Ramos (cell line): Measurements from ENCODE around the gene FOXP1.

Experiments
- in situ Hi-C: fragments of 300-500 bp; cut with MboI; formaldehyde crosslinking; loops from one replicate; pipeline ENCODE4 v1.14.3; 2022; ENCODE audit warnings: low sequenced_read_pairs; ENCODE audit not compliant: unreplicated experiment

FOXP1 gene

GRCh38 chr3:71064956-71065763 is 518.4 kb downstream of the FOXP1 start:
- in situ Hi-C loops = no loop called here

- in situ Hi-C loops = no loop called here
Measured at GRCh38 chr3:71064291-71064955, 519.1 kb downstream of the FOXP1 start.

- in situ Hi-C loops = no loop called here
Measured at GRCh38 chr3:71063773-71064290, 519.7 kb downstream of the FOXP1 start.

DNA sequence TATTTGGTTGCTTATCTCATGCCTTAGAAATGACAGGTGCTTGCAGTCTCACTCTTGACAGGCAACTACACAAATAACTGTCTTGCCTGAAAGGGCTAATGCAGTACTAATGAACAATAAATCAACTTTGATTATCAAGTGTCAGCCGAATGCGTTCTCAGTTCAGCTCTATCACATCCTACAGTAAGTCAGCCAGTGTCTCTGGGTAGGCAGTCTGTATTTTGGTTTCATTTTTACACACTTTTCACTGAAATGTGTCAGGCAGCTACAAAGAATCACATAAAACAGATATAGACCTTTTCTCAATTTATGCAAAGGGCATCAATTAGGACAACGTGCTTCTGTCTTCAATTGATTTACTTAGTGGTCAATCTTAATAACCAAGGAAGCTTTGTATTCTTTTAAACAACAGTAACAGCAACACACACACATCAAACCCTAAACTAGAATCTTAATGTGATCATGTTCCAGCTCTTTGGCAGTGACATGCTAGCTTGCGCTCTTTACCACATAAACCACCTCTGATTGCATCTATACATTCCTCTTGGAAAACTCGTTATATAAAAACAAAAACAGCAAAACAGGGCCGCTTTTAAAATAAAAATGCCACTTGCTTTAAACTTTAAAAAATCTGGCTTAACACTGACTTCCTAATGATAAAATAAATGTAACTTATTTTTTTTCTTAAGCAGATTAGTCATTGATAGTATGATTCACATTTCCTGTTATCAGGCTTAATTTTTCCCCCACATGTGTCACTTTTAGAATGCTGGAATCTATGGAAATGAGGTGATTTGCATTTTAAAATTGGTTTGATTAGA is 520.4 kb downstream of the FOXP1 start:
- in situ Hi-C loops = no loop called here

DNA sequence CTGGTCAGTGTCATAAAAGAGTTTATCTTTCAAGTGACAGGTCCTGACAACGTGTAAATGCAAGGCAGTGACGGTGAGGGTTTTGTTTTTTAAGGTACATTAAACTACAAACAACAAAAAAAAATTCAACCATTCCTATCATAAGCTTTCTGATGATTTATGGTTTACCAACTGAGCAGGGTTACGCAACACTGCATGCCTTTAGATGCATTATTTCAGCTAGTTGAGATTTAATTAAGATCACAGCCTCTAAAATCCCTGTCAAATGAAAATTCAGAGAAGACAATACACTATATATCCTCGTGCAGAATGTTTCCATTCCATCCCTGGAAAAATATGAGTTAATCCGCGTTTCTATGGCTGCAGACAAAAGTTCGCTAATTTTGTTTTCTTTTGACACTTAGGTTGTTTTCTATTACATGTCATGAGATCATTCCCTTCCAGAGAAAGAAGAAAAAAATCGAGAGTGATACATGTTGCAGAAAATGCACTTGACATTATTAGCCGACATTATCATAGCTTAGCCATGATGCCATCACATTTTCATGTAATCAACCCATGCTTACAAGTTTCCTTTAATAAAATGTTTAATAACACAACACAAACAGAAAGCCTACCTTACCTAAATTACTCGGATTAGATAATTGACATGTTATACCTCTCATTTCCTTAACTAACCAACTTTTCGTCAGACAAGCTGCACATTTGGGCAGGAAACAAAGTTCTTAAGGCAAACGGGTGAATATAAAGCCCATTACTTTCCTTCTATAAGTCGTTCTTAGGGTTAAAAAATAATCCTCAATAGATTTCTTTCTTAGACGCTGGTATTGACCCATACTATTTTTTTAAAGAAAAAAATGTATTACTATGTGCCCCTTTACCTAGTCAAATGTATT is 521.2 kb downstream of the FOXP1 start:
- in situ Hi-C loops = no loop called here

GRCh38 chr3:71061581-71061980 is 521.9 kb downstream of the FOXP1 start:
- in situ Hi-C loops = no loop called here

GRCh38 chr3:71061037-71061436 is 522.5 kb downstream of the FOXP1 start:
- in situ Hi-C loops = no loop called here

DNA sequence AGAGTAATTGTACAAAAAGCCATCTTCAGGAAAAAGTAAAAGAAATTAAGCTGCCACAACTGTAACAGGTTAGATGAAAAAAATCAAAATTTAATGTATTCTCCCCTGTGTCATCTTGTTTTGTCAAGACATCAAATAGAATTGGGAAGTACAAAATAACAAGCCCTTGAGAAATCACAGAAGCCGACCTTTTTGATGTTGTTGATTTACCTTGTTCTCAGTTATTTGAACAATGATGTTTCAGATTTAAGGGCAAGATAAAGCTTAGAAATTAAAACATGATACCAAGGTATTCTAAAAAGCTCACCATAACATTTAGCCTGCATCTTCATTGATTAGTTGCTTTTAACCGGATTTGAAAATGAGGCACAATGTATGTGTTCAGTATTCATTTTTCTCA is 523.0 kb downstream of the FOXP1 start:
- in situ Hi-C loops = no loop called here

GRCh38 chr3:71057526-71057894 is 526.0 kb downstream of the FOXP1 start:
- in situ Hi-C loops = no loop called here

- in situ Hi-C loops = no loop called here
Measured at GRCh38 chr3:71056327-71056726, 527.2 kb downstream of the FOXP1 start.

- in situ Hi-C loops = no loop called here
Measured at GRCh38 chr3:71055257-71056001, 528.1 kb downstream of the FOXP1 start.

- in situ Hi-C loops = no loop called here
Measured at GRCh38 chr3:71054312-71054711, 529.2 kb downstream of the FOXP1 start.

DNA sequence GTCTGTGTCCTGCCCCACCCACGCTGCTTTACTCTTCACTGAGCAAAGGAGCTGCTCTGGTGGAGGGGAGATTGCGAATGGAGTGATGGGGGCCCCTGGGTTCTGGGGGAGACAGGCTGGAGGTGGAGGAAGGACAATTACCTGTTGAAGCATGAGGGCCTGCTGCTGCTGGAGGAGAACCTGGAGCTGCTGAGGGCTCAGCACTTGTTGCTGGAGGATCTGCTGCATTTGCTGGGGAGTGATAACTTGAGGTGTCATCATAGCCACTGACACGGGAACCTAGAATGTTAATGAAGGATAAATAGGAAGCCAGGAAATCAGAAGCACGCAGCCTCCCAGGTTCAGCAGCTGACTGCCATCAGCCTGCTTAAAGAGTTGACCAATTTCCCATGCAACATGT is 530.0 kb downstream of the FOXP1 start:
- in situ Hi-C loops = no loop called here

DNA sequence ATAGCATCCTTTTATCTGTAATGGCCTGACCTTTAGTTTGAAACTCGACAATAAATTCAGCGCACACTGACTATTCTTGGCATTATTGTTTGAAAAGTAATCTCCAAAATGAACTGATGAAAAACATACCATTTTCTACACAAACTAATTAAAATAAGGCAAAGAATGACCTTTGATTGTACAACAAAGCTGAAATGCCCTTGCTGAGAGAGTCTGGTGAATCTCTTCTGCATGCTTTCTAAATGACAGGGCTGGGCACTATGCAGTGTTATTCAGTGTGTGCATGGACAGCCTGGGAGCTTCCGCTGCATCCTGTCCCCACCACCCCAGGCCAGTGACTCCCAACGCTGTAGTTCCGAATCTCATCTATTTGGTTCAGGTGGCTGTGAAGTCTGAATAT is 530.8 kb downstream of the FOXP1 start:
- in situ Hi-C loops = no loop called here

GRCh38 chr3:71051893-71052687 is 531.4 kb downstream of the FOXP1 start:
- in situ Hi-C loops = no loop called here

DNA sequence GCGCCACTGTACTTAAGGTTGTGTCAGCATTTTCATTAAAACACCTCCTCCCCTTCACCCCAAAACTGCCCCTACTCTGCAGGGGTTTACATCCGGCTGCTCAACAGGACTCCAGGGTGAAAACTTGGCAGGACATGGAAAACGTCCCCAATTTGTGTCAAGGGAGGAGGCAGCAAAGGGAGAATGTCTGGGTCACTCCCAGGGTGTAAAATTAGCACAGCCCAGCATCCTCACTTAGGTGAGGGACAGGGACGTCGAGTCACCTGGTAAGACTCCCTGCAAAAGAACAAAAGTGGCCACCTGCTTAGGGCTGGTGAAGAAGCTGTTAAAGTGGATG is 532.3 kb downstream of the FOXP1 start:
- in situ Hi-C loops = no loop called here

GRCh38 chr3:71050538-71051258 is 532.8 kb downstream of the FOXP1 start:
- in situ Hi-C loops = no loop called here

DNA sequence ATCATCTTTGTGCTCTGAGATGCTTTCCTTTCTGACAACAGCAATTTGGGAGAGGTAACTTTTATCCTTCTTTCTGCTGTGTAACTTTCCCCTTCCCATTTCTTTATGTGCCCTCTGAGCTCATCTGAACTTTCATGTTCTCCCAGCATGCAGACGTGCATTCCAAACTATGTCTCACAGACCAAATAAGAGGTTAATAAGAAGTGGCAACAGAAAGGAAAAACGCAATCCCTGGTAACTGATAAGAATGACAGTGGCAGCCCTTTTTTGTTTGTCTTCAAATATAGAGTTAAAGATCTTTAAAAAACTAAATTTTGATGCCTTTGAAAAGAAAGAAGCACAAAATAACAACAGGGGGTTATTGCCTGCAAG is 533.4 kb downstream of the FOXP1 start:
- in situ Hi-C loops = no loop called here
